Stimulated activated CD8-positive, alpha-beta memory T cell treated with anti-CD3 and anti-CD28 coated beads, Interleukin-12 subunit alpha, Interleukin-12 subunit beta, amount 100 ng/mL, for 24 hours (primary cell): Measurements from ENCODE around the gene CLDN14.
A peak's percentile ranks its signal among the peaks of the same experiment; 100 is the strongest.

Experiments used
- DNase-seq: peaks from one replicate; pipeline ENCODE4 v3.0.0-alpha.2; 2020; ENCODE audit errors: extremely low read depth

The CLDN14 gene

DNA sequence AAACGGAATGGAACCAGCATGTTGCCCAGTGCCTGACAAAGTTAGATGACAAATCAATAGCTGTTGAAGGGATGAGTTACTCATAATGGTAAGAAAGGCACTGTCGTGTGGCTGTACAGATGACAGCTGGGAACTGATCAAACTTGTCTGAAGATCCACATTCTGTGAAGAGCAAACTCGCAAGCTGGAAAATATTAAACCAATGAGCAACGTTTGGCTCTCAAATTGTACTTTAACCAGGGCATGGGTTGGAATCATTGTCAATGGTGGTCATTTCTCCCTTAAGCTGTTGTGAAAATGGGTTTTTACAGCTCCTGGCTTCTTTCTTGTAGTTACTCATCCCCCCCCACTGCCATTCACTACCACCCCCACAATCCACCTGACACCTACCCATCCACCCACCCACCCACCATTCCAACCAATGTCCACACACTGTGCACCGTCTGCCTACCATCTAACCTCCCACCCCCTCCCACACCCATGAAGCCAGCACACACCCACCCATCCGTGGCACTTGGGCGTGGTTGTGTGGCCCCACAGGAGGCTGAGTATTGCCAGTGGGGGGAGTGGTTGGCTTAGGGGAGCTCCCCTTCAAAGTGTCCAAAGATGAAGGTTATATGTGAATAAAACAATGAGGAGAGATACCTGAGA lies 46.7 kb downstream of the CLDN14 start:
- DNase-seq = no peak

DNA sequence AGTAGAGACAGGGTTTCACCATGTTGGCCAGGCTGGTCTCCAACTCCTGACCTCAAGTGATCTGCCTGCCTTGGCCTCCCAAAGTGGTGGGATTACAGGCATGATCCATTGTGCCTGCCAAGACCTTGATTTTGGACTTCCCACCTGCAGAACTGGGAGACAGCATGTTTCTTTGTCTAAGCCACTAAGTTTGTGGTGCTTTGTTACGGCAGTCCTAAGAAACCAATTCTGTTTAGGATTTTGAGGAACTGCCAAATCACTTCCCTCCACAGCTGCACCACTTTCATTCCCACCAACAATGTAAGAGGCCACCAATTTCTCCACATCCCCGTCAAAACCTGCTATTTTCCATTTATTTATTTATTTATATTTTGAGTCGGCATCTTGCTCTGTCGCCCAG lies 48.7 kb downstream of the CLDN14 start:
- DNase-seq = no peak

DNA sequence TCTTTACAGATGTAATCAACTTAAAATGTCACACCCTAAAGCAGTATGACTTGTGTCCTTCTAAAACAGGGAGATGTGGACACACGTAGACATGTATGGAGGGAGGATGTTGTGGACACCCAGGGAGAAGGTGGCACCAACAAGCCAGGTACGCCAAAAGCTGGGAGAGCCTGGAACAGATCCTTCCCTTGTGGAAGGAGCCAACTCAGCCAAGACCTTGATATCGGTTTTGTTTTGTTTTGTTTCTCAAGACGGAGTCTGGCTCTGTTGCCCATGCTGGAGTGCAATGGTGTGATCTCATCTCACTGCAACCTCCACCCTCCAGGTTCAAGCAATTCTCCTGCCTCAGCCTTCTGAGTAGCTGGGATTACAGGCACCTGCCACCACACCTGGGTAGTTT lies 49.1 kb downstream of the CLDN14 start:
- no peak for DNase-seq

DNA sequence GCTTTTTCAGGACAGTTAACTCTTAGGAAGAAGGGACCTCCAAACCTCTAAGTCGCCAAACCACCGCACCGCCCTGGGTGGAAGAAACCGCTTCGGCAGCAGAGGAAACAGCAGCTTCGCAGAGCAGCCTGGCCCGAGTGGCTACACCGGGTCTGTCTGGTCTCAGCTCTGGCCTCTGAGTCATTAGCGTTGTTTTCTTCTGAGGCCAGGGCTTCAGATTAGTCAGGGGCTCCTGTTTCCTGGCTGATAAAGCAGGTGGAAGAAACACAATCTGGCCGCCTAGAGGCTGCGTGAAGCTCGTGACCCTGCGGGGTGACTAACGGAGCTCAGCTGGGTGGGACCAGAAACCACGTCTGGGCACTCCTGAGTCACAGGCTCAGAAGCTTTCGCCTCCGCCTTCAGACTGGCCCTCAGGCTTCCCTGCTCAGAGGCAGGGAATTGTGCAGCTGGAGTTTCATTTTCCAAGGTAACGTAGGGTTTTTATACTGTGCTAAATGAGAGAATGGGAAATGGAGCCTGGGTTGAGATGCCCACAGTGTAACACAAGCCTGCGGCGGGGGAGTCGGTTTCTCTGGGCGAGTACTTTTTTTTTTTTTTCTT lies 49.9 kb downstream of the CLDN14 start:
- peak; percentile 42 for DNase-seq

DNA sequence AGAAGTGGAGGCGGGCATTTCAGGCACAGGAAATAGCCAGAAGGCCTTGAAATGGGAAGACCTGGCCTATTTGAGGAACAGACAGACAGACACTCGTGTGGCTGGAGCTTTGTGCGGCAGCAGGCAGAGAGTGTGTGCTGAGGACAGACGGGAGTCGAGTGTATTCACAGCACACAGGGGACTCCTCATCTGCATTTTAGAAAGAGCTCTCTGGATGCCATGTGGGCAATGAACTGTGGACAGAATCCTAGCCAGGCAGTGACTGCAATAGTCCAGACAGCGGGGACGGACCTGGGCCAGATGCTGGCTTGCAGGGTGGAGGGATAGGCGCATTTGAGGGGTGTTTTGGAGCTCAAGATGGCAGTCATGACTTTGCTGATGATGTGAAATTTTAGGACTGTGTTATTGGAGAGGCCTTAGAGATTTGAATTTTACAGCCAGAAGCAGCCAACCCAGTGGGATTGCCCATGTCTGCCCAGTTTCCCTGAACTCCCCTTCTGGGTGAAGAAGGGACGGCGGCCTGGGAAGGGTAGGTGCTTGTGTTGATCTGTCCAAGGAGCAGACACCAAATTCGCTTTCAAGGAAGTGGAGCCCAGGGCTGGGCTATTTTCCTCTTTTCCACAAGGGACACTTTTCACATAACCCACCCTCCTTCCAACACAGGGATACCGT lies 51.0 kb downstream of the CLDN14 start:
- DNase-seq = no peak

DNA sequence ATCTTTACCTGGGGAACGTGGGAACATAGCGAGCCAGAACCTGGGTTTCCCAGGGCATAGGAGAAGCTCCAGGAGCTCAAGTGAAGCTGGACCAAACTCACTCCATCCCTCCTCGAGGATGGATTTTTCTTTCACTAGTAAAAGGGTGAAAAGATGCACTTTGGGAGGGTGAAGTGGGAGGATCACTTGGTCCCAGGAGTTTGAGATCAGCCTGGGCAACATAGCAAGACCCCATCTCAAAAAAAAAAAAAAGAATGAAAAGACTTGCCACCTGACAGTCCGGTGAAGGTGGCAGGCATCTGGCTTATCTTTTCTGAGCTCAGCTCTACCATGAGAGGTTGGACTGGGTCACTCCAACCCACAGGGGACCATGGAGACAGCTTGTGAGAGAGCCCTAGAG lies 52.4 kb downstream of the CLDN14 start:
- no peak for DNase-seq

DNA sequence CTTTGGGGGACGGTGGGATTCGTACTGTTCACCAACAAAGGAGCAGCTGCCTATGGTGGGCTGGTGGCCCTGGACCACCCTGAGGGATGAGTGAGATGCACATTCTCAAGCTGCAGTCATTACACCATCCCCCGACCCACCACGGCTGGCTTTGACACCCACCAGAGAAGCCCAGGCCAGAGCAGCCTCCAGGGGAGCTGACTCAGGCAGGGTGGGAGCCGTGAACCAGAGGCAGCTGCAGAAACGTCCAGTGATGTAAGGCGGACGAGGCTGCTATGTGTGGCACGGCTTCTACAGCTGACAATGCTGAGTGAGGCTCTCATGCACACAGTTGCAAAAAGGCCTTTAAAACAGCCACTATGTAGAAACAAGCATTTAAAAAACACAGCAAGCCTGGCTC lies 54.6 kb downstream of the CLDN14 start:
- DNase-seq = no peak

DNA sequence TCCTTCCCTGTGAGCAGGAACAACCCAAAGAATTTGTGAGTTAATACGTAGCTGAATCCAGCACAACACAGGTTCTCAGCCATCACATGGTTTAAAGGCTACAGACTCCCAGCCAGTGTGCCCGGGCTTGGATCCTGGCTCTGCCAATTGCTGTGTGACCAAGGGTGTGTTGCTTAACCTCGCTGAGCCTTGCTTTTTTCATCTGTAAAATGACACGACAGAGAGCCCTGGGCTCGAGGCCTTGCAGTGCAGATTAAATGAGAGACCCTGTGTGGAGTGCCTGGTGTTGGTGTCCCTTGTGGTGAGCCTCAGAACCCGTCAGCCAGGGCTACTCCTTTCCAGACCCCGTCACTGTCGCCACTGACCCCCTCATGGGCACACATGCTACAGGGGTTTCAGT lies 55.3 kb downstream of the CLDN14 start:
- no peak for DNase-seq

DNA sequence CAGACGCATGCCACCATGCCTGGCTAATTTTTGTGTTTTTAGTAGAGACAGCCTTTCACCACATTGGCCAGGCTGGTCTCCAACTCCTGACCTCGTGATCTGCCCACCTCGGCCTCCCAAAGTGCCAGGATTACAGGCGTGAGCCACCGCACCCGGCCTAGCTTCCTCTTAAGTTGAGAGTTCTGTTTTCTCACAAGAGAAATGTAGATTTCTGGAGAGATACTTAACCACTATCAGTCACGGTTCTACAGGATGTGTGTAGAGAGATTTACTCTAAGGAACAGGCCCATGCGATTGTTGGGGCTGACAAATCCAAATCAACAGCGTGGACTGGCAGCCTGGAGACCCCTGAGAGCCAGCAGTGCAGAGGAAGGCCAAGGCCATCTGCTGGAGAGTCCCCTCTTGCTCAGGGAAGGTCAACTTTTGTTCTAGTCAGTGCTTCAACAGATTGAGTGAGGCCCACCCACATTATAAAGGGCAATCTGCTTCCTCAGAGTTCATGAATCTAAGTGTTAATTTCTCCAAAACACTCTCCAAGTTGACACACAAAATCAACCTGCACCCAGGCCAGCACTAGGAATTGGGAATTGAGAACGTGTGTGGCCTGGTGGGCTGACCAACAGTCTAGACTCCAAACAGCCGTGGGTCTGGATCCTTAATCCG lies 56.0 kb downstream of the CLDN14 start:
- DNase-seq = no peak

DNA sequence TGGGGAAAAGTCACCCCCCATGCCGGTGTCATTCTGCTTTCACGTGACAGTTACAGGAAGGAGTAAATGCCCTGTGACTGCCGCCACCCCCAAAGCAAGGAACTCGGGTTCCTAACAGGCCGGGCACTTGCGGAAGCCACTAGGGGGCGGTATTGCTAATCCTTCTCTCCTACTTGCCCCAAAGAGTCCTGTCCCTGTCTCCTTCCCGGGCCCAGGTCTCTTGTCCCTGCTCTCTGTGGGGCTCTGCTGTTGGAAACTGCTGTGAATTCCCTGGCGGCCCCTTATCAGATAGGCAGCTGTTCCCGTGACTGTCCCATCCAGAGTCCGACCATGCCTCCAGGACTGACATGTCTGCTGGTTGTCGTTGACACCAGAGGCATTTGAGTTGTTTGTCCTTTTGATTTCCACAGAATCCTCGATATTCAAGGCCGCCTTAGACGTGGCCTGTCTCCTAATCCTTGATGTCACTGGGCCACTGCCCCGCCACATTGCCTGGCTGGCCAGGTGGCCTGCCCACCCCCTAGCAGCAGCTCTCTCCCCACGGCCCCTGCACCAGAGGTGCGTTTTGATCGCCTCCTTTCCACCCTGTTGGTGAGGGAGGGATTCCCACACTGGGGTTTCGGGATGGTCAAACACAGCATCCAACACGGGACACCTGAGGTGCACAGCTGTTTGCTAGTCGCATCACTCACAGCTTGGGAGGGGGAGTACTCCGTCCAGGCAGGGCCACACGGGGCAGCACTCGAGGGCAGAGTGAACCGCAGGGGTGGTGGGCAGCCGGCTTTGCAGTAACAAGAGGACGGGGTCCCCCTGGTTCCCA lies 57.4 kb downstream of the CLDN14 start:
- no peak for DNase-seq

DNA sequence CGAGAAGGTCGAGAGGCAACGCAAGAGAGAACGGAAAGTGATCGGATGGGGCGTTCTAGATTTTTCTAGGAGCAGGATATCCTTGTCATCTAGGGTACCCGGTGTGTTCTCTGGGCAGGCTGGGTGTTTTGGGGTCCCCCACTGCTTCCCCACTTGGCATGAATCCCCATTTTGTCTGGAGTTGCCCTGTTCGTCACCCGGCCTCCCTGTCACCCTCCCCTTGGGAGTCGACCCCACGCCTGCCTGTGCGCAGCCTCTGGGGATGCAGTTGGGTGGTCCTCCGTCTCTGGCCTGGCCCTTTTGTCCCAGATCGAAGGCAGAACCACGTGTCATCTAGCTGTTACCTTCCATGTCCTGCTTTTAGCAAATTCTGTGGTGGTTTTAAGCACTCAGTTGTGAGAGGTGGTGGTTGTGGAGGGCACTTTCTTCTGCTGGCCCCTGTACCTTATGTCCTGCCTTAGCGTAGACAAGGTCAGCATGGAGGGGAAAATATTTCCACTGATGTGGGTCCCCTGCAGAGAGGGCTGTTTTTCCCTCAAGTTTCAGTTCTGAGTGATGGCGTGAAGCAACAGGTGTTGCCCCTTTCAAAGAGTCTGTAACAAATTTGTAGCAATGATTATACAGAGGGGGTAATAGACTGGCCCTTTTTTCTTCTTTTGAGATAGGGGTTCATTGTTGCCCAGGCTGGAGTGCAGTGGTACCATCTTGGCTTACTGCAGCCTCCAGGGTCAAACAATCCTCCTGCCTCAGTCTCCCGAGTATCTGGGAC lies 59.2 kb downstream of the CLDN14 start:
- DNase-seq = no peak

DNA sequence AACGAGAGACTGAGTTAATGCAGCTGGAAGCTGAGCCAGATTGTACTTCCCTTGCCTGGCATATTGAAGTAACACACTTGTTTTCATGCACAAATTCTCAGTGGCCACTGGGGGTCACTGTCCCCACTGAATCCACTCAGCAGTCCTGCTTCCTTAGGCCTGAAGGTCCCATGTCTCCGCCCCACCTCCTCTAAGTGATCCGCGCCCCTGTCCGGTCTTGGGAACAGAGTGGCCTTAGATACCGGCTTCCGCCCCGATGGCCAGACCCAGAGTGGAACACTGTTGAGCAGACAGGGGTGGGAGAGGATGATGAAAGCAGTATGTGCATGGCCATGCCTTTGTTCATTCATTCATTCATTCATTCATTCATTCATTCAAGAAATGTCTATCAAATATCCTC lies 59.9 kb downstream of the CLDN14 start:
- DNase-seq = no peak

DNA sequence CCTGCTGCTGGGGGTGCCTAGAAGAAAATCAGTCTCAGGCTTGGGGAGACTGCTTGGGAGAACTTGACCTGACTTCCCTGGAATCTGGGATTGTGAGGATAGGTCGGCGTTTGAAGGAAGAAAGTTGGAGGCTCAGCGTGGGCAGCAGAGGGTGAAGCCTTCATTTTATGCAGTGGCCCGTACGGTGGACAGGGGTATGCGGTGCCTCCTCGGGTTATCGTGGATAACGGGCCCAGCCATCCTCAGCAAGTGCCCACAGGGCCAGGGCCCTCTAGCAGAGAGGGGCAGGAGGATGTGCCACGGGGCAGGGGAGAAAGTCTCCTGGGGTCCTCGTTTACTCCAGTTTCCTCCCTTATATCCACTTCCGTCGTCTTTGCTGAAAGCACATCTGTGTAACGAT lies 60.7 kb downstream of the CLDN14 start:
- DNase-seq = no peak

DNA sequence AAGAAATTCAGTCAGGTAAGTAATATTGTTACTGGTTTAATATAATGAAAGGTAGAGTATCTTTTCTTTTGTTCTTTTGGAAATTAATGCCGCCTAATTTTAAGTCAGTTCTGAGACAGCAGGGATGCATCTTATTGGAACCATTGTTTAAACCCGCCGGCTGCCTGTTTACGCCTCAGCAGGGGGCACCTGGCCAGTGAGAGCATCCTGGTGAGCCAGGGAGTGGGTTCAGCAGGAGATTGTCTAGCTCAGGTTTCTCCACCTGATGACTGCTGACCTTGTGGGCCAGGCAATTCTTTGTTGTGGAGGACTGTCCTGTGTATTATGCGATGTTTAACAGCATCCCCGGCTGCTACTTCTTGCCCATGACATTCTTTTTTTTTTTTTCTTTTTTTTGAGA lies 64.5 kb downstream of the CLDN14 start:
- no peak for DNase-seq

DNA sequence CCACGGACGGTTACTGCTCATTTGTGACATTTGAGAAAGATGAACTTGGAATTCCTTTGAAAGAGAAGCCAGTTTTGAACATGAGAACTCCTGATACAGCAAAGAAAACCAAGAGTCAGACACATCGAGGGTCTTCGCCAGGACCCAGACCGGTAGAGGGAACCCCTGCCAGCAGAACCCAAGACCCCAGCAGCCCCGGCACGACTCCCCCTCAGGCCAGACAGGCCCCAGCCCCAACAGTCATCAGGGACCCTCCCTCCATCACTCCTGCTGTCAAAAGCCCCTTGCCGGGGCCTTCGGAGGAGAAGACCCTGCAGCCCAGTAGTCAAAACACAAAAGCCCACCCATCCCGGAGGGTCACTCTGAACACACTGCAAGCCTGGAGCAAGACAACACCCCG lies 67.0 kb downstream of the CLDN14 start:
- no peak for DNase-seq

DNA sequence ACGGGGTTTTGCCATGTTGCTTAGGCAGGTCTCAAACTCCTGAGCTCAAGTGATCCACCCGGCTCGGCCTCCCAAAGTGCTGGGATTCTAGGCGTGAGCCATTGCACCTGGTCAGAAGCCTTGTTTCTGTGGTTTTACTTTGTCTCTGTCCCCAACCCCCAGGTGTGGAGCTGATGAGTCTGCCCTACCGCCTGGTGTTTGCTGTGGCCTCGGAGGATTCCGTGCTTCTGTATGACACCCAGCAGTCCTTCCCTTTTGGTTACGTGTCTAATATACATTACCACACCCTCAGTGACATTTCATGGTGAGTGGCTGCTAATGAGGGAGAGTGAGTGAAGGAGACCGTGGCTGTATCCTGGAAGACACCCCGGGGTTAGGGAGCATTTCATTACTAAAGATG lies 68.6 kb downstream of the CLDN14 start:
- no peak for DNase-seq
